B cell (primary cell): ENCODE measurements around the gene CDK13.

ENCODE experiments used
- CTCF ChIP-seq: fragments of 200-600 bp; IDR thresholded peaks from one replicate; pipeline ENCODE4 v1.8.0; 2022; ENCODE audit warnings: antibody characterized with exemption, mild to moderate bottlenecking
- EZH2 ChIP-seq: IDR thresholded peaks from 2 replicates; pipeline ENCODE4 v1.6.1; 2012; ENCODE audit warnings: borderline replicate concordance, low read depth, mild to moderate bottlenecking, moderate library complexity, low read length; ENCODE audit not compliant: insufficient read depth, poor library complexity, severe bottlenecking

- no peak for TF ChIP-seq CTCF
- no peak for TF ChIP-seq EZH2
These were observed 108.6 kb downstream of the CDK13 start for GRCh38 chr7:40058636-40059035.
